Heart left ventricle (tissue), 16 donors: ENCODE data around the gene OR2H2. TPM values are rescaled to one million over a fixed set of nuclear protein-coding genes. Genes with fewer than 3 reads are reported as not detected.

ENCODE experiments used
- ATAC-seq, 4 donors: fragments of 200-7000 bp; cut with Tn5 transposase; one replicate each; pipeline ENCODE4 v1.9.1; 2020 to 2022; ENCODE audit warnings: moderate library complexity in 4 of 4, mild to moderate bottlenecking in 3 of 4, moderate number of reproducible peaks in 1 of 4
- DNase-seq, 5 donors: peaks; one replicate each; pipeline ENCODE4 v3.0.0-alpha.2; 2020
- H3K27ac ChIP-seq, 12 donors: fragments of 200-600 bp; sonication (generic) in 4 of 12; one replicate each; pipeline versions ENCODE4 v1.5.0 to v1.8.0; 2016 to 2022; ENCODE audit warnings: mild to moderate bottlenecking in 2 of 12
- H3K27me3 ChIP-seq, 9 donors: fragments of 200-600 bp; sonication (generic) in 2 of 9; one replicate each; pipeline versions ENCODE4 v1.5.1 to v1.8.0; 2016 to 2022; ENCODE audit warnings: mild to moderate bottlenecking in 3 of 9
- H3K36me3 ChIP-seq, 9 donors: fragments of 200-600 bp; sonication (generic) in 2 of 9; one replicate each; pipeline versions ENCODE4 v1.5.0 to v1.8.0; 2018 to 2022; ENCODE audit warnings: mild to moderate bottlenecking in 2 of 9
- H3K4me1 ChIP-seq, 12 donors: fragments of 200-600 bp; sonication (generic) in 4 of 12; one replicate each; pipeline versions ENCODE4 v1.5.0 to v1.8.0; 2016 to 2022; ENCODE audit warnings: mild to moderate bottlenecking in 3 of 12
- H3K4me3 ChIP-seq, 12 donors: fragments of 200-600 bp; sonication (generic) in 4 of 12; one replicate each; pipeline versions ENCODE4 v1.5.0 to v1.8.0; 2017 to 2022; ENCODE audit warnings: mild to moderate bottlenecking in 9 of 12, moderate library complexity in 4 of 12
- H3K9me3 ChIP-seq, 12 donors: fragments of 200-600 bp; sonication (generic) in 4 of 12; one replicate each; pipeline versions ENCODE4 v1.5.0 to v1.8.0; 2016 to 2022; ENCODE audit warnings: mild to moderate bottlenecking in 1 of 12
- POLR2A ChIP-seq, 2 donors: fragments of 450-650 bp; IDR thresholded peaks; one replicate each; pipeline ENCODE4 v1.6.1; 2017; ENCODE audit warnings: antibody characterized with exemption in 2 of 2, mild to moderate bottlenecking in 2 of 2, moderate library complexity in 2 of 2
- WGBS, 4 donors: extraction: QIAGEN DNeasy Blood & Tissue Kit in 2 of 4; methylation state at CpG; one replicate each; pipeline versions ENCODE4 v1.1.5 to v1.1.7; 2013 to 2018; 5-methylcytosine and 5-hydroxymethylcytosine counted together
- intact Hi-C, 10 donors: fragments of 100-400 bp; cut with DNase I; formaldehyde crosslinking; loops; one replicate each; pipeline versions ENCODE4 v1.11.1 to v1.14.2; 2022
- polyA plus RNA-seq, 2 donors: library from polyadenylated mRNA; stranded (reverse); fragments of 200-250 nt; gene quantifications; one replicate each; pipeline ENCODE4 v1.2.3, GENCODE V29; 2013
- total RNA-seq, 9 donors: library from RNA; depleted of rRNA in 2 of 9; stranded (reverse); fragments of >200 nt in 2 of 9; fragmentation: NEBNext Ultra II Directional in 3 of 9; extraction: Animal tissue kit (Norgen Biotek cat#: 25700) in 3 of 9; gene quantifications; one replicate each; pipeline versions ENCODE4 v1.1.0 to v1.2.4, GENCODE V29; 2016 to 2023
- TF ChIP-seq, protein P1 (sequence below), 12 donors: fragments of 200-600 bp; sonication (generic) in 4 of 12; IDR thresholded peaks; one replicate each; pipeline versions ENCODE4 v1.5.0 to v1.8.0; 2018 to 2022; ENCODE audit warnings: antibody characterized with exemption in 12 of 12, mild to moderate bottlenecking in 5 of 12
- donor health status: ischemic (EF 13 %, LVEDD 7.1; RV severe dilation, severe dysfunction).
- donor health status: healthy with polysubstance abuse.
- donor health status: DM: no; HTN: yes; CAD: no.
- donor health status: DM: no; HTN: no; CAD: no.
- donor health status: ischemic (EF 25% LVEDD 6.9; RV normal size, moderate dysfunction).
- donor health status: ischemic (EF 25% LVEDD 5.7; RV mildly dilated, moderate dysfunction).
- donor health status: healthy.
- donor health status: DM: yes; HTN: yes; CAD: no.
- donor health status: ischemic (EF 35%, LVEDD 5.7; RV mildly dilated, moderate dysfunction).
- donor health status: nonischemic (EF 11% LVEDD 7.7; RV severe dilation, severe dysfunction).
- donor health status: DM: yes; HTN: yes; CAD: no.
- donor health status: PGD.
- donor health status: ischemic (EF 29% LVEDD 5.4; RV normal size, mild dysfunction).
- donor health status: nonischemic (EF 23%, LVEDD 6.1; RV moderate dilation, normal function).

The OR2H2 gene
- total and polyA plus RNA-seq, 11 donors, result not detected

DNA sequence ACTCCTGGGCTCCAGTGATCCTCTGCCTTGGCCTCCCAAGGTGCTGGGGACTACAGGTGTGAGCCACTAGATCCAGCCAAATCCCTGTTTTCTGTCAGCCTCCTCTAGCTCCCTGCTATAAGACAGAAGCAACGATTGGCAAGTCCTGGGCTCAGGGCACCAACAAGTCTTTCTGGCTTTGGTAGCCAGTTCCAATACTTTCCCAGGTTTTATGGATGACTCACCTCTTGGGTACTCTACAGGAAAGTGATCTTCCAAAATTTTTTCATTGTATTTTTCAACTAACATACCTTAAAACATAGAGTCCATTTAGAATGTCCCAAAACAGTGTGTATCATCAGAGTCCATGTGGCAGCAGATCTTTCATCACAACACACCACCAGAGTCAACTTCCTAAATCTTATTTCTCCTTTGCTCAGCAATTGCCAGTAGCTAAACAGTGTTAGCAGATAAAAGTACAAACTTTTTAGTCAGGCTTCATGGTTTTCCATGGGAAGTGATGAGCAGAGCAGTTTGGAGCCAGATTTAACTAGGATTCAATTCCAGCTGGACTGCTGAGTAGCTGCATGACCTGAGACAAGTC lies 34.7 kb downstream of the OR2H2 start:
- Histone ChIP-seq H3K4me3 (no peak overlapping the region), H3K9me3 (no peaks in the 10 kb centered on the region), H3K4me1 (no peaks in the 10 kb centered on the region), H3K27ac (no peak overlapping the region), H3K27me3 (no peaks in the 10 kb centered on the region), H3K36me3 (peaks cover 0 to 87% (median 47%) of the 10 kb centered on the region in 9 donors)
- TF ChIP-seq, protein P1, sequence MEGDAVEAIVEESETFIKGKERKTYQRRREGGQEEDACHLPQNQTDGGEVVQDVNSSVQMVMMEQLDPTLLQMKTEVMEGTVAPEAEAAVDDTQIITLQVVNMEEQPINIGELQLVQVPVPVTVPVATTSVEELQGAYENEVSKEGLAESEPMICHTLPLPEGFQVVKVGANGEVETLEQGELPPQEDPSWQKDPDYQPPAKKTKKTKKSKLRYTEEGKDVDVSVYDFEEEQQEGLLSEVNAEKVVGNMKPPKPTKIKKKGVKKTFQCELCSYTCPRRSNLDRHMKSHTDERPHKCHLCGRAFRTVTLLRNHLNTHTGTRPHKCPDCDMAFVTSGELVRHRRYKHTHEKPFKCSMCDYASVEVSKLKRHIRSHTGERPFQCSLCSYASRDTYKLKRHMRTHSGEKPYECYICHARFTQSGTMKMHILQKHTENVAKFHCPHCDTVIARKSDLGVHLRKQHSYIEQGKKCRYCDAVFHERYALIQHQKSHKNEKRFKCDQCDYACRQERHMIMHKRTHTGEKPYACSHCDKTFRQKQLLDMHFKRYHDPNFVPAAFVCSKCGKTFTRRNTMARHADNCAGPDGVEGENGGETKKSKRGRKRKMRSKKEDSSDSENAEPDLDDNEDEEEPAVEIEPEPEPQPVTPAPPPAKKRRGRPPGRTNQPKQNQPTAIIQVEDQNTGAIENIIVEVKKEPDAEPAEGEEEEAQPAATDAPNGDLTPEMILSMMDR (IDR thresholded peaks at IDR 0.05), result no peak
- no peak for TF ChIP-seq POLR2A (IDR thresholded peaks at IDR 0.05)
- DNase-seq, result no peak
- ATAC-seq, result peak in 1 of 4 donors; percentile 38
- intact Hi-C loops, result no loop called here
- WGBS, 4 donors, result 89 to 98% (median 93%) methylated on average over 1 of the region's 1 CpG

GRCh38 chr6:29620630-29621029 lies 35.7 kb downstream of the OR2H2 start:
- H3K4me3 ChIP-seq, result no peak overlapping the region
- H3K4me1 ChIP-seq, result no peaks in the 10 kb centered on the region
- TF ChIP-seq, protein P1 (IDR thresholded peaks at IDR 0.05), result no peak
- TF ChIP-seq POLR2A (IDR thresholded peaks at IDR 0.05), result no peak
- no peaks in the 10 kb centered on the region for H3K9me3 ChIP-seq
- peaks cover 0 to 79% (median 45%) of the 10 kb centered on the region in 9 donors for H3K36me3 ChIP-seq
- no peak overlapping the region for H3K27ac ChIP-seq
- intact Hi-C loops, result no loop called here
- no peaks in the 10 kb centered on the region for H3K27me3 ChIP-seq
- WGBS, 4 donors, result 81 to 87% (median 82%) methylated on average over 4 of the region's 4 CpGs
- DNase-seq (no peak), ATAC-seq (no peak)

GRCh38 chr6:29624520-29624961 lies 39.6 kb downstream of the OR2H2 start:
- intact Hi-C loops, result no loop called here
- peaks cover 0 to 45% (median 32%) of the 10 kb centered on the region in 9 donors for H3K36me3 ChIP-seq
- no peak for DNase-seq
- H3K9me3 ChIP-seq, result no peaks in the 10 kb centered on the region
- H3K27me3 ChIP-seq, result no peaks in the 10 kb centered on the region
- H3K4me1 ChIP-seq, result peaks cover 0 to 24% (median 11%) of the 10 kb centered on the region in 12 donors
- no peak for ATAC-seq
- H3K4me3 ChIP-seq, result no peak overlapping the region
- H3K27ac ChIP-seq, result no peak overlapping the region
- 88 to 92% (median 89%) methylated on average over 3 of the region's 3 CpGs for WGBS, 4 donors
- TF ChIP-seq POLR2A (IDR thresholded peaks at IDR 0.05), result no peak
- TF ChIP-seq, protein P1 (IDR thresholded peaks at IDR 0.05), result no peak

GRCh38 chr6:29625337-29625930 lies 40.5 kb downstream of the OR2H2 start:
- no peak overlapping the region for H3K4me3 ChIP-seq
- H3K27ac ChIP-seq, result no peak overlapping the region
- intact Hi-C loops, result no loop called here
- no peak for TF ChIP-seq POLR2A (IDR thresholded peaks at IDR 0.05)
- TF ChIP-seq, protein P1 (IDR thresholded peaks at IDR 0.05), result no peak
- DNase-seq (no peak), ATAC-seq (no peak)
- WGBS, 4 donors, result 69 to 71% (median 70%) methylated on average over 7 of the region's 7 CpGs
- peaks cover 0 to 24% (median 12%) of the 10 kb centered on the region in 12 donors for H3K4me1 ChIP-seq
- H3K36me3 ChIP-seq, result peaks cover 0 to 37% (median 23%) of the 10 kb centered on the region in 9 donors
- H3K27me3 ChIP-seq, result peaks cover 0 to 4% (median 0%) of the 10 kb centered on the region in 9 donors
- H3K9me3 ChIP-seq, result no peaks in the 10 kb centered on the region
